Measurements from ENCODE around the gene CHPF. TPM values are rescaled to one million over a fixed set of nuclear protein-coding genes. Genes with fewer than 3 reads are reported as not detected.

The CHPF gene
- total RNA-seq, 2 experiments from 2014 or later: 36.4 to 36.8 TPM

GRCh38 chr2:219495531-219496122 lies 48.0 kb downstream of the CHPF start:
- POLR2A ChIA-PET: interaction anchor here (0.6 kb wide), 1 partner anchor 124 kb away, joined by 5 read pairs; no protein-coding TSS in a partner anchor

DNA sequence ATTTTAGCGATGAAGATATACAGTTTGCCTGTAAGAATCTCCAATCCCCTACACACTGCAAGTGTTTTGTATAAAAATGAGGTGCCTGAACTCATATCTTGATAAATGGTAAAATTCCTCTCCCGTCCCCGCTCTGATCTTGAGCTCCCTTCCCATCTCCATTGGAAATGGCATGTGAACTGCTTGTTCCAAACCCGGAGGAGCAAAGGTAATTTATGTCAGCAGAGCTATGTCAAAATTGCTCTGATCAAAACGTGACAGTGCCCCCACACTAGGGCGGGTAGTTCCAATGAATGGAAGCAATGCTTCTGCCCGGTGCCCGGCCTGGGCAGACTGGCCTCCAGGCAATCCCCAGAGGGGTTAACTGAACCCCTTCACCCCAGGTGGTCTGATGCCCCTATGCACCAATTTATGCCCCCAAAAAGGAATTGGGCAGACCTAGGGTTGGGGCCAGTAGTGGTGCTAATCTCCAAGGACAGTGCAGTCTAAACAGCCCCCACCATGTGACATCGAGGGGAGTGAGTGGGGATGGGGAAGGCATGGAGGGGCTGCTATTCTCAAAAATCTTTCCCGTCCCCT lies 48.6 kb downstream of the CHPF start:
- ChIA-PET POLR2A (no interaction called here), CTCF (interaction anchor here (0.7 to 9.7 kb wide), 17 partner anchors 9 to 149 kb away, joined by 3 to 112 read pairs (median 5); partner anchors contain the start of genes CHPF and TMEM198)

More at GRCh38 chr2:219495531-219496122, 48.0 kb downstream of the CHPF start:
- CTCF ChIA-PET: interaction anchor here (0.7 to 9.7 kb wide), 16 partner anchors 9 to 148 kb away, joined by 3 to 112 read pairs (median 4); partner anchors contain the start of genes CHPF and TMEM198

- POLR2A ChIA-PET: no interaction called here
- CTCF ChIA-PET: interaction anchor here (9.7 kb wide), 1 partner anchor 36 kb away, joined by 112 read pairs; no protein-coding TSS in a partner anchor
These were observed 50.5 kb downstream of the CHPF start for GRCh38 chr2:219493086-219493485.

DNA sequence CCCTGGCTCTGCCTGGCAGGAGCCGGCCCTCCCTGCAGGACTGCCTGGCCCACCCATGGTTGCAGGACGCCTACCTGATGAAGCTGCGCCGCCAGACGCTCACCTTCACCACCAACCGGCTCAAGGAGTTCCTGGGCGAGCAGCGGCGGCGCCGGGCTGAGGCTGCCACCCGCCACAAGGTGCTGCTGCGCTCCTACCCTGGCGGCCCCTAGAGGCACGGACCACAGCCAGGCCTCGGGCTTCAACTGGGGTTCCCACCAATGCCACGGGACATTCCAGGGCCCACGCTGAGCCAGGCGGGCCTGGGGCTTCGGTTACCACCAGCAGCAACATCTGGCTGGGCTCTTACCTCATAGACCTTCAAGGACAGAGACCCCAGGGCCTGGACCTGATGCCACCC lies 51.0 kb downstream of the CHPF start:
- ChIA-PET CTCF (interaction anchor here (1.7 to 9.7 kb wide), 2 partner anchors 16 to 36 kb away, joined by 5 to 112 read pairs; no protein-coding TSS in a partner anchor), POLR2A (no interaction called here)

DNA sequence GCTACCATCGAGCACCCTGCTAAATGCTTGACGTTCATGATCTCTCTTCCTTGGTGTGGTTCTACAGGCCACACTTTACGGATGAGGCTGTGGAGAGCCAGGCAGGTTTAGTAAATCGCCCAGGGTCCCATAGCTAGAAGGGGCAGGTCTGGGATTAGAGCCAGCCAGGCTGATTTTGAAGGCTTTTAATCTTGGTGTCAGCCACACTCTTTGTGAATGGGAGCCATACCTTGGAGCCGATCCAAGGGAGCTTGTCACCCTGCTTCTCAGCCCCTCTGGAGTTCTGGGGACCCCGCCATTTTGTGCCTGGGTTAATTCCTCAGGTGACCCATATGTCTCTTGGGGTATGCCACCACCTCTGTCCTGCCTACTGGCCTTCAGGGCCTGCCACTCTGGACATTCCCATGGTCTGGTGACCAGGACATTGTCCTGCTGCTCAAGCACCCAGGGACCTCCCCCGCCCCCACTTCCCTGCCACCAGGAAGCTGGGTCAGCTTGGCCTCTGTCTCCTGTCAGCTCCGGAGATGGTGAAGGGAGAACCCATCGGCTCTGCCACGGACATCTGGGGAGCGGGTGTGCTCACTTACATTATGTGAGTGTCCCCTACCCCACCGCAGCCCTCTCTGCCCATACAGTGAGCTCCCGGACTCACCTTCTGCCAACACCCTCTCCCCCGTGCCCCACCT lies 52.2 kb downstream of the CHPF start:
- ChIA-PET POLR2A (no interaction called here), CTCF (interaction anchor here (1.4 to 9.7 kb wide), 3 partner anchors 15 to 50 kb away, joined by 4 to 112 read pairs (median 5); no protein-coding TSS in a partner anchor)

- POLR2A ChIA-PET: no interaction called here
- CTCF ChIA-PET: interaction anchor here (1.4 to 9.7 kb wide), 2 partner anchors 38 to 50 kb away, joined by 4 to 112 read pairs; no protein-coding TSS in a partner anchor
These were observed 52.9 kb downstream of the CHPF start for GRCh38 chr2:219490600-219491130.

DNA sequence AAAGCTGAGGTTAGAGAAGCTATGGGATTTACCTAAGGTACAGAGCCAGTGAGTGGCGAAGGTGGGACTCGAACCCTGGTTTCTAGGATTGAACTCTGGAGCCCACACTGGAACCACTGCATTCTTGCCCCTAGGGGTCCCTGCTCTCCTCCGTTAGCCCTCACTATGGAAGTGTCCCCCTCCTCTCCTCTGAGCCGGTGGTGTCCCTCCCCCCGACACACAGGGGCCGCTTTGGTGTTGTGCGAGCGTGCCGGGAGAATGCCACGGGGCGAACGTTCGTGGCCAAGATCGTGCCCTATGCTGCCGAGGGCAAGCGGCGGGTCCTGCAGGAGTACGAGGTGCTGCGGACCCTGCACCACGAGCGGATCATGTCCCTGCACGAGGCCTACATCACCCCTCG lies 53.4 kb downstream of the CHPF start:
- CTCF ChIA-PET: interaction anchor here (1.4 to 9.7 kb wide), 2 partner anchors 39 to 51 kb away, joined by 4 to 112 read pairs; no protein-coding TSS in a partner anchor

GRCh38 chr2:219489315-219489714 lies 54.3 kb downstream of the CHPF start:
- POLR2A ChIA-PET: no interaction called here
- CTCF ChIA-PET: interaction anchor here (1.7 to 9.7 kb wide), 2 partner anchors 13 to 40 kb away, joined by 4 to 112 read pairs; no protein-coding TSS in a partner anchor

More for the DNA sequence above, 53.4 kb downstream of the CHPF start:
- POLR2A ChIA-PET: no interaction called here

Other genes with a start within 250 kb of the CHPF start
- under 1 TPM; 0.04 to 0.42 TPM for gene PTPRN, start 234.4 kb downstream of the CHPF start, total RNA-seq
- gene RESP18, start 211.1 kb downstream of the CHPF start, total RNA-seq: not detected
- gene DNPEP, start 155.9 kb downstream of the CHPF start, total RNA-seq: 100 to 1,000 TPM; 110 to 115 TPM
- not detected for gene DES, start 125.4 kb downstream of the CHPF start, total RNA-seq
- under 1 TPM; 0.78 to 0.95 TPM for gene SPEG, start 109.0 kb downstream of the CHPF start, total RNA-seq
- 10 to 100 TPM; 37.5 to 40.5 TPM for gene GMPPA, start 44.9 kb downstream of the CHPF start, total RNA-seq
- not detected for gene ASIC4, start 29.3 kb downstream of the CHPF start, total RNA-seq
- gene TMEM198, start 219 bp upstream of the CHPF start, total RNA-seq: 1 to 10 TPM; 5.9 to 7.1 TPM
- gene OBSL1, start 27.7 kb upstream of the CHPF start, total RNA-seq: 1 to 10 TPM in 1 of 2 experiments, under 1 TPM in 1; 0.99 to 1.2 TPM
- gene INHA, start 28.5 kb upstream of the CHPF start, total RNA-seq: not detected
- 10 to 100 TPM; 25.9 to 27.6 TPM for gene STK11IP, start 54.0 kb upstream of the CHPF start, total RNA-seq
- gene SLC4A3, start 83.8 kb upstream of the CHPF start, total RNA-seq: under 1 TPM; 0.04 to 0.08 TPM

All from activated CD8-positive, alpha-beta memory T cell treated with anti-CD3 and anti-CD28 coated beads for 36 hours (primary cell).